Hepatocyte (in vitro differentiated cells): Measurements from ENCODE around the gene COQ2. TPM values are rescaled to one million over a fixed set of nuclear protein-coding genes. Genes with fewer than 3 reads are reported as not detected.

Source experiments
- DNase-seq: peaks from one replicate; pipeline ENCODE4 v3.0.0-alpha.2; 2016; ENCODE audit warnings: low spot score
- H2AFZ ChIP-seq: fragments of 200-600 bp; sonication (generic); 2 replicates; pipeline ENCODE4 v1.6.0; 2016; ENCODE audit warnings: antibody characterized with exemption, mild to moderate bottlenecking
- H3K27ac ChIP-seq: fragments of 200-600 bp; sonication (generic); 2 replicates; pipeline ENCODE4 v1.5.1; 2016; ENCODE audit warnings: mild to moderate bottlenecking
- H3K27me3 ChIP-seq: fragments of 200-600 bp; sonication (generic); 2 replicates; pipeline ENCODE4 v1.6.1; 2016
- H3K36me3 ChIP-seq: fragments of 200-600 bp; sonication (generic); replicated peaks from 2 replicates; pipeline ENCODE4 v1.5.1; 2016; ENCODE audit warnings: low read depth; ENCODE audit not compliant: insufficient read depth
- H3K4me1 ChIP-seq: fragments of 200-600 bp; sonication (generic); 2 replicates; pipeline ENCODE4 v1.5.1; 2016; ENCODE audit warnings: mild to moderate bottlenecking, moderate library complexity; ENCODE audit not compliant: insufficient read depth
- H3K4me2 ChIP-seq: fragments of 200-600 bp; sonication (generic); 2 replicates; pipeline ENCODE4 v1.6.0; 2016
- H3K4me3 ChIP-seq: fragments of 200-600 bp; sonication (generic); 2 replicates; pipeline ENCODE4 v1.5.1; 2016; ENCODE audit warnings: mild to moderate bottlenecking
- H3K79me2 ChIP-seq: fragments of 200-600 bp; sonication (generic); 2 replicates; pipeline ENCODE4 v1.6.0; 2017; ENCODE audit warnings: mild to moderate bottlenecking
- H3K9me2 ChIP-seq: fragments of 200-600 bp; sonication (generic); replicated peaks from 2 replicates; pipeline ENCODE4 v1.6.0; 2017; ENCODE audit warnings: mild to moderate bottlenecking; ENCODE audit not compliant: insufficient read depth
- H3K9me3 ChIP-seq: fragments of 200-600 bp; sonication (generic); 2 replicates; pipeline ENCODE4 v1.5.1; 2016; ENCODE audit warnings: low read depth, mild to moderate bottlenecking
- H4K20me1 ChIP-seq: fragments of 200-600 bp; sonication (generic); 2 replicates; pipeline ENCODE4 v1.6.0; 2016; ENCODE audit warnings: mild to moderate bottlenecking; ENCODE audit not compliant: insufficient read depth, poor library complexity, severe bottlenecking
- CTCF ChIP-seq: fragments of 200-600 bp; sonication (generic); IDR thresholded peaks from 2 replicates; pipeline ENCODE4 v1.5.1; 2016; ENCODE audit warnings: antibody characterized with exemption, mild to moderate bottlenecking; ENCODE audit not compliant: poor library complexity
- EZH2 ChIP-seq: fragments of 200-600 bp; sonication (generic); IDR thresholded peaks from 2 replicates; pipeline ENCODE4 v1.6.1; 2016; ENCODE audit warnings: antibody characterized with exemption, mild to moderate bottlenecking, borderline replicate concordance
- EZH2phosphoT487 ChIP-seq: fragments of 200-600 bp; sonication (generic); IDR thresholded peaks from one replicate; pipeline ENCODE4 v1.6.1; 2018; ENCODE audit warnings: antibody characterized with exemption, mild to moderate bottlenecking, low read depth, moderate library complexity; ENCODE audit not compliant: unreplicated experiment, severe bottlenecking
- WGBS: methylation state at CpG from one replicate; pipeline ENCODE4 v1.1.6; 2016; ENCODE audit warnings: low lambda C conversion rate; ENCODE audit errors: missing lambda C conversion rate; 5-methylcytosine and 5-hydroxymethylcytosine counted together
- polyA plus RNA-seq: library from polyadenylated mRNA; unstranded; fragments of >200 nt; fragmentation: Nextera tagmentation; extraction: Ambion mirVana; gene quantifications from 2 replicates; pipeline ENCODE4 v1.2.1, GENCODE V29; 2016
- total RNA-seq: library from RNA; depleted of rRNA; stranded (reverse); fragments of >200 nt; gene quantifications from 2 replicates; pipeline ENCODE4 v1.2.3, GENCODE V29; 2014

Gene COQ2
- total and polyA plus RNA-seq, 2 experiments from 2014 or later = 13.4 to 18.6 TPM

GRCh38 chr4:83232082-83232481 lies 52.5 kb downstream of the COQ2 start:
- no peaks in the 10 kb centered on the region for H4K20me1 ChIP-seq
- no peak overlapping the region for H2AFZ ChIP-seq
- DNase-seq = no peak
- no peaks in the 10 kb centered on the region for H3K79me2 ChIP-seq
- H3K9me2 ChIP-seq = no peaks in the 10 kb centered on the region
- H3K4me3 ChIP-seq = no peak overlapping the region
- H3K9me3 ChIP-seq = no peaks in the 10 kb centered on the region
- no peaks in the 10 kb centered on the region for H3K4me1 ChIP-seq
- H3K27ac ChIP-seq = no peak overlapping the region
- H3K27me3 ChIP-seq = no peaks in the 10 kb centered on the region
- TF ChIP-seq CTCF (no peak), EZH2phosphoT487 (no peak), EZH2 (no peak)
- H3K36me3 ChIP-seq = no peaks in the 10 kb centered on the region
- WGBS = 83% methylated on average over 1 of the region's 1 CpG
- H3K4me2 ChIP-seq = no peak overlapping the region

DNA sequence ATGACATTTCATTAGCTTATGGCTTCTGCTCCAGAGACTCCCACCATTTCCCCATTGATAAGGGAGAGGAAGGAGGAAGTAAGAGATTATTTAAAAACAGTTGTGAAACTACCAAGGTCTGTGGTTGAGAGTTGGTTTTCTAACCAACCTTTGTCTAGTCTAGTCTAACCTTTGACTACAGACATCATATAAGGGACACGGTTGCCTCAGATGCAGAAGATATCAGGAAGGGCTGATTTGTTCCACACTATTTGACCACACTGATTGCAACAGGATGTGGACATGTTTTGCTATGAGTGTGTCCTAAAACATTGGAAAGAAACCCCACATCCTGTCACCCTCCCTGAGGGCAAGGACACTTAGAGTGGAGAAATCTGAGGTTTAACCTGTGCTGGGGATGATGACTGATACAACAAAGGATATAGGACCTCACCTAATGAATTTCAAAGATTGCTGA lies 53.0 kb downstream of the COQ2 start:
- no peak overlapping the region for H2AFZ ChIP-seq
- no peaks in the 10 kb centered on the region for H4K20me1 ChIP-seq
- H3K79me2 ChIP-seq = no peaks in the 10 kb centered on the region
- 96% methylated on average over 1 of the region's 1 CpG for WGBS
- no peaks in the 10 kb centered on the region for H3K9me2 ChIP-seq
- DNase-seq = no peak
- no peaks in the 10 kb centered on the region for H3K27me3 ChIP-seq
- no peaks in the 10 kb centered on the region for H3K36me3 ChIP-seq
- H3K4me2 ChIP-seq = no peak overlapping the region
- H3K27ac ChIP-seq = no peak overlapping the region
- no peaks in the 10 kb centered on the region for H3K4me1 ChIP-seq
- TF ChIP-seq EZH2 = no peak
- no peak for TF ChIP-seq EZH2phosphoT487
- TF ChIP-seq CTCF = no peak
- H3K4me3 ChIP-seq = no peak overlapping the region
- no peaks in the 10 kb centered on the region for H3K9me3 ChIP-seq

DNA sequence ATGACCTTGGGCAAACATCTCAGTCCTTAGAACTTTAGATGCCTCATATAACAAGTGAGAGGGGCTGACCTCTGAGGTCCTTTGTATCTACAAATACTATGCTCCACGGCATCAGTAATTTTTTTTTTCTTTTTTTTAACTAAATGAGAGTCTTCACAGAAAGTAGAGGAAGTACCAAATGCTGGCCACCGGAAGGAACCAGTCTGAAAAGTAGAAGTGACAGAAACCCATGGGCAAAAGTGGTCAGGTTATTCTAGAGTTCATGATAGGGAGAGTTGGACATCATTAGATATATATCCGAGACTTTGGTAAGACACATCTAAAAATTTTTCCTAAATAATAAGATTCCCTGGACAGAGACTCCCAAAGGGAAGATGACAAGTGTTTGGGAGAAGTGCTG lies 53.7 kb downstream of the COQ2 start:
- H3K4me3 ChIP-seq = no peak overlapping the region
- H3K9me2 ChIP-seq = no peaks in the 10 kb centered on the region
- no peaks in the 10 kb centered on the region for H3K4me1 ChIP-seq
- H4K20me1 ChIP-seq = no peaks in the 10 kb centered on the region
- DNase-seq = no peak
- H3K27ac ChIP-seq = no peak overlapping the region
- H3K4me2 ChIP-seq = no peak overlapping the region
- 92% methylated on average over 3 of the region's 3 CpGs for WGBS
- no peaks in the 10 kb centered on the region for H3K36me3 ChIP-seq
- TF ChIP-seq EZH2phosphoT487 = no peak
- no peak for TF ChIP-seq CTCF
- no peak for TF ChIP-seq EZH2
- no peaks in the 10 kb centered on the region for H3K27me3 ChIP-seq
- H3K79me2 ChIP-seq = no peaks in the 10 kb centered on the region
- no peaks in the 10 kb centered on the region for H3K9me3 ChIP-seq
- no peak overlapping the region for H2AFZ ChIP-seq

DNA sequence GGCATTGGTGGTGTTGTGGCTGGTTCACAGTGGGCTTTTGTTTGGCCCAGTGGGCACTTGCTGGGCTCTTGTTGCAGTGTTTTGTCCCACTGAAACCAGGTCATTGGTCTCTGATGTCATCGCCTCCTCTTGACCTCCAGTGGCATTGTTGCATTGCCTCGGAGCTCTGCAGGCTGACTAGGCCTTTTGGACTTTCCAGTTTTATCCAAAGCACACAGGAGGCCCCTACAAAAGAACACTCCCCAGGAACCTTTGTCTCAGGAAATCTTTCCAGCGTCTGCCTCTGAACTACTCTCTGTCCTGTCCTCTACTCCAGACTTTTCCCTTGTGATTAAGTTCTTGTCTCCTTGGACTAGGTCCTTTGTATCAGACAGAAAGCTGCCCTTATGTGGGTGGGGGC lies 54.8 kb downstream of the COQ2 start:
- no peaks in the 10 kb centered on the region for H3K79me2 ChIP-seq
- H2AFZ ChIP-seq = no peak overlapping the region
- H3K9me3 ChIP-seq = no peaks in the 10 kb centered on the region
- no peaks in the 10 kb centered on the region for H4K20me1 ChIP-seq
- H3K27ac ChIP-seq = no peak overlapping the region
- TF ChIP-seq CTCF (no peak), EZH2 (no peak), EZH2phosphoT487 (no peak)
- H3K36me3 ChIP-seq = no peaks in the 10 kb centered on the region
- H3K4me1 ChIP-seq = no peaks in the 10 kb centered on the region
- H3K4me2 ChIP-seq = no peak overlapping the region
- no peak overlapping the region for H3K4me3 ChIP-seq
- DNase-seq = no peak
- no peaks in the 10 kb centered on the region for H3K27me3 ChIP-seq
- H3K9me2 ChIP-seq = no peaks in the 10 kb centered on the region
- 93% methylated on average over 3 of the region's 3 CpGs for WGBS
